ENCODE measurements around the gene PRRC2A.

DNA sequence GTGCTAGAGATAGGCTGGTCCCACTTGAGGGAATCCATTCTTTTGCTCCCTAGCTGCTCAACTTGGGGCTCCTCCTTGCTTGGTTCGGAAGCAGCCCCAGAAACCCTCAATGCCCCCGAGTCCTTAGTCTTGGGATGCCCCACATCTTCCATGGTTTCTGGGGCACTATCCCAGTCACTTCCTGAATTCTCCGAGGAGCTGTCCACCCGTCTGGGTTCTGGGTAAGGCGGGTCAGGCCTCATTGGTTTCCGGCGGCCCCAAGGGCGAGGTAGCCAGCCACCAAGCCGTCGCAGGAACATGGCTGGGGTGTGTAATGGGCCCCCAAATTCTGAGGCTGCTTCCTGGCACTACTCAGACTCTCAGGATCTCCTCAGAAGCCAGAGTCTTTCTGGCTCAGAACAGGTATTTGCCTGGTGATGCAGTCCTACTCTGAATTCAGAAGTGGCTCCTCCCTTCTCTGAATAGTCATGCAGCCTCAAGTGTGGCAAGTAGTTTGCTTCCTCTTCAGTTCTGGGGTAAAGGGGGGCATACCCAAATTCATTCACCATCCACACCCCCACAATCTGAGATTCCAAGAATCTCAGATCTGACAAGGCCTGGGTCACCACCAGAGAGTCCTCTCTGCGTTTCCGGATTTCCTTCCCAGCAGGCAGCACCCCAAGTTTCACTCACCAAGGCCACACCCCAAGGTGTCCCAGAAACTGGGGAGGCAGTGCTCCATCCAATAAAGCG is 39.3 kb downstream of the PRRC2A start:
- TF ChIP-seq, protein P1, sequence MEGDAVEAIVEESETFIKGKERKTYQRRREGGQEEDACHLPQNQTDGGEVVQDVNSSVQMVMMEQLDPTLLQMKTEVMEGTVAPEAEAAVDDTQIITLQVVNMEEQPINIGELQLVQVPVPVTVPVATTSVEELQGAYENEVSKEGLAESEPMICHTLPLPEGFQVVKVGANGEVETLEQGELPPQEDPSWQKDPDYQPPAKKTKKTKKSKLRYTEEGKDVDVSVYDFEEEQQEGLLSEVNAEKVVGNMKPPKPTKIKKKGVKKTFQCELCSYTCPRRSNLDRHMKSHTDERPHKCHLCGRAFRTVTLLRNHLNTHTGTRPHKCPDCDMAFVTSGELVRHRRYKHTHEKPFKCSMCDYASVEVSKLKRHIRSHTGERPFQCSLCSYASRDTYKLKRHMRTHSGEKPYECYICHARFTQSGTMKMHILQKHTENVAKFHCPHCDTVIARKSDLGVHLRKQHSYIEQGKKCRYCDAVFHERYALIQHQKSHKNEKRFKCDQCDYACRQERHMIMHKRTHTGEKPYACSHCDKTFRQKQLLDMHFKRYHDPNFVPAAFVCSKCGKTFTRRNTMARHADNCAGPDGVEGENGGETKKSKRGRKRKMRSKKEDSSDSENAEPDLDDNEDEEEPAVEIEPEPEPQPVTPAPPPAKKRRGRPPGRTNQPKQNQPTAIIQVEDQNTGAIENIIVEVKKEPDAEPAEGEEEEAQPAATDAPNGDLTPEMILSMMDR (IDR thresholded peaks at IDR 0.05): no peak
- TF ChIP-seq POLR2AphosphoS5 (IDR thresholded peaks at IDR 0.05; ENCODE audit: low read depth, low read length): no peak
- TF ChIP-seq, protein P2, sequence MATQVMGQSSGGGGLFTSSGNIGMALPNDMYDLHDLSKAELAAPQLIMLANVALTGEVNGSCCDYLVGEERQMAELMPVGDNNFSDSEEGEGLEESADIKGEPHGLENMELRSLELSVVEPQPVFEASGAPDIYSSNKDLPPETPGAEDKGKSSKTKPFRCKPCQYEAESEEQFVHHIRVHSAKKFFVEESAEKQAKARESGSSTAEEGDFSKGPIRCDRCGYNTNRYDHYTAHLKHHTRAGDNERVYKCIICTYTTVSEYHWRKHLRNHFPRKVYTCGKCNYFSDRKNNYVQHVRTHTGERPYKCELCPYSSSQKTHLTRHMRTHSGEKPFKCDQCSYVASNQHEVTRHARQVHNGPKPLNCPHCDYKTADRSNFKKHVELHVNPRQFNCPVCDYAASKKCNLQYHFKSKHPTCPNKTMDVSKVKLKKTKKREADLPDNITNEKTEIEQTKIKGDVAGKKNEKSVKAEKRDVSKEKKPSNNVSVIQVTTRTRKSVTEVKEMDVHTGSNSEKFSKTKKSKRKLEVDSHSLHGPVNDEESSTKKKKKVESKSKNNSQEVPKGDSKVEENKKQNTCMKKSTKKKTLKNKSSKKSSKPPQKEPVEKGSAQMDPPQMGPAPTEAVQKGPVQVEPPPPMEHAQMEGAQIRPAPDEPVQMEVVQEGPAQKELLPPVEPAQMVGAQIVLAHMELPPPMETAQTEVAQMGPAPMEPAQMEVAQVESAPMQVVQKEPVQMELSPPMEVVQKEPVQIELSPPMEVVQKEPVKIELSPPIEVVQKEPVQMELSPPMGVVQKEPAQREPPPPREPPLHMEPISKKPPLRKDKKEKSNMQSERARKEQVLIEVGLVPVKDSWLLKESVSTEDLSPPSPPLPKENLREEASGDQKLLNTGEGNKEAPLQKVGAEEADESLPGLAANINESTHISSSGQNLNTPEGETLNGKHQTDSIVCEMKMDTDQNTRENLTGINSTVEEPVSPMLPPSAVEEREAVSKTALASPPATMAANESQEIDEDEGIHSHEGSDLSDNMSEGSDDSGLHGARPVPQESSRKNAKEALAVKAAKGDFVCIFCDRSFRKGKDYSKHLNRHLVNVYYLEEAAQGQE (IDR thresholded peaks at IDR 0.05; ENCODE audit: insufficient read depth in 1 of 2, low read depth in 2 of 2, low read length in 1 of 2): peak; percentile 83
- no peak for TF ChIP-seq SIN3A (IDR thresholded peaks at IDR 0.05; ENCODE audit: borderline replicate concordance, insufficient read depth, low read depth, low read length)

Data from Panc1 (cell line).